Measurements from ENCODE around the gene SPAG17. TPM values are rescaled to one million over a fixed set of nuclear protein-coding genes. Genes with fewer than 3 reads are reported as not detected.

Gene SPAG17
- total and polyA plus RNA-seq, 2 of the 13 experiments (the other 11 are each of a cell fraction or from before 2014, with no cell fraction given), result not detected

DNA sequence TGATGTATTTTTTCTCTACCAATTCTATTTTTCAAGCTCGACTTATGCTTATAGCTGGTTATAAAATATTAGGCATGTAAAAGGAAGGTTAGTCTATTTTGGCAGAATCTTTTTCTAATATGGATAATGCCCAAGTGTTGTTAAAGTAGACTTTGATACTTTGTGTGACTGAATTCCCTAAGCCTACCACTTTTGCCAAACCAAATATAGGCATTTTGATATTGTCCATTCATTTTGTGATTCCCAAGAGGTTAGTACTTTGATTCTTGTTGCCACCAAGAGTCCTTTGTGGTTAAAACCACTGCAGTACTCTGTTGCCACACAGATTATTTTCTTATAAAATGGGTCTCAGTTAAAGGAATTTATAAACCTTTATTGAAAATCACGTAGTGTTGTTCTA is 251.3 kb downstream of the SPAG17 start:
- POLR2A ChIA-PET, result no interaction called here
- ATAC-seq (no peak), DNase-seq (ENCODE audit: low spot score) (no peak), FAIRE-seq (no peak)
- Histone ChIP-seq H4K20me1 (ENCODE audit: insufficient read depth, low read length) (no peaks in the 10 kb centered on the region; the same call in 1 of the 2 replicates), H3K79me2 (ENCODE audit: insufficient read depth, low read length) (peaks cover 44% of the 10 kb centered on the region), H3K4me2 (ENCODE audit: low read depth, low read length) (no peak overlapping the region), H3K9me3 (ENCODE audit: low read length) (no peaks in the 10 kb centered on the region), H3K4me3 (replicated peaks in 1 of 3; ENCODE audit: insufficient read depth in 1 of 3, low read depth in 2 of 3, low read length in 3 of 3) (no peak overlapping the region), H3K36me3 (replicated peaks in 1 of 2; ENCODE audit: control insufficient read depth in 1 of 2, insufficient read depth in 2 of 2, low read length in 2 of 2) (peaks cover 8 to 44% of the 10 kb centered on the region in 2 experiments), H3K27me3 (ENCODE audit: control insufficient read depth in 1 of 2, insufficient read depth in 2 of 2, low read length in 2 of 2) (no peaks in the 10 kb centered on the region; a peak in 1 of 5 replicates), H3K4me1 (ENCODE audit: insufficient read depth, low read length) (peaks cover 26% of the 10 kb centered on the region), H3K9ac (ENCODE audit: insufficient read depth, low read depth, low read length) (no peak overlapping the region), H2AFZ (ENCODE audit: low read length) (no peak overlapping the region), H3K27ac (ENCODE audit: extremely low read length, insufficient read depth, low read length) (no peak overlapping the region)
- BruUV-seq (replicated peaks), result no TSS peak
- in situ Hi-C loops (cut with HindIII; ENCODE audit: extremely low pct_ligation_motif_present, low pct_unique_long_range_greater_than_20kb), result no loop called here
- TF ChIP-seq PCBP1 (IDR thresholded peaks at IDR 0.05; ENCODE audit: borderline replicate concordance, low read depth, low read length) (no peak), ESRRA (CRISPR knock-in tag; IDR thresholded peaks at IDR 0.05; ENCODE audit: low read depth) (no peak), ZNF337 (CRISPR knock-in tag; IDR thresholded peaks at IDR 0.05; ENCODE audit: borderline replicate concordance, low read depth) (no peak), DNMT1 (CRISPR knock-in tag; IDR thresholded peaks at IDR 0.05) (no peak), NFRKB (IDR thresholded peaks at IDR 0.05) (no peak), ZBTB38 (CRISPR knock-in tag; IDR thresholded peaks at IDR 0.05) (no peak), GTF3A (CRISPR knock-in tag; conservative IDR thresholded peaks at IDR 0.05) (no peak), STAT5B (CRISPR knock-in tag; IDR thresholded peaks at IDR 0.05) (no peak), SIN3B (IDR thresholded peaks at IDR 0.05; ENCODE audit: low read length) (no peak), HOMEZ (CRISPR knock-in tag; IDR thresholded peaks at IDR 0.05; ENCODE audit: low read depth) (no peak), ZNF768 (CRISPR knock-in tag; IDR thresholded peaks at IDR 0.05) (no peak), FLYWCH1 (CRISPR knock-in tag; IDR thresholded peaks at IDR 0.05) (no peak), ETV6 (CRISPR knock-in tag; conservative IDR thresholded peaks at IDR 0.05) (no peak), REST (IDR thresholded peaks at IDR 0.05; ENCODE audit: borderline replicate concordance in 1 of 2, low read depth in 1 of 2, low read length in 2 of 2) (no peak)
- WGBS (ENCODE audit: low lambda C conversion rate), result 98% methylated on average over 2 of the region's 2 CpGs
- intact Hi-C loops (cut with micrococcal nuclease; ENCODE audit: unreplicated experiment), result no loop called here
- CTCF ChIA-PET (ENCODE audit: low intra/inter-chr PET ratio, low total read pairs), result no interaction called here
